ENCODE results near the gene SLC25A10.

The SLC25A10 gene

DNA sequence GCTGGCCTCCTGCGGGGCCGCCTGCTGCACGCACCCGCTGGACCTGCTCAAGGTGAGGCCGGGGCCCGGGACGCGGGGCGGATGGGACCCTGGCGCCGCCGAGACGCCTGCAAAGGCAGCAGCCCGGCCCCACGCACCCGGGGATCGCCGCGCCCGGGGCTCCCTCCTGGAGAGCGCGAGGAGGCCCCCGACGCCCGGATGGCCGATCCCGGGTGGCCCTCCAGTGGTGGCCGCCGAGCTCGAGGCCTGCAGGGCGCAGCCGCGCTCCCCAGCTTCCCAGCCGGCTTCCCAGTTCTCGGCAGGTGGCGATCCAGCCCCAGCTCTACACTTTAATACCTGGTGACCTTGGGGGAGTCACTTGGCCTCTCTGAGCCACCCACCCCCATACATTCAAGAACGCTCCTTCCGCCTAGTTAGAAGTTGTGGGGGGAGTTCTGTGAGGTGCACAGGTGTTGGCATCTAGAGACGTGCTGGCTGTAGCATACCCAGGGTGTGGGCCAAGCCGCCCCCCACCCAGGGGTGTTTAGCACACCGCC lies 452 bp downstream of the SLC25A10 start:
- TF ChIP-seq, protein P1, sequence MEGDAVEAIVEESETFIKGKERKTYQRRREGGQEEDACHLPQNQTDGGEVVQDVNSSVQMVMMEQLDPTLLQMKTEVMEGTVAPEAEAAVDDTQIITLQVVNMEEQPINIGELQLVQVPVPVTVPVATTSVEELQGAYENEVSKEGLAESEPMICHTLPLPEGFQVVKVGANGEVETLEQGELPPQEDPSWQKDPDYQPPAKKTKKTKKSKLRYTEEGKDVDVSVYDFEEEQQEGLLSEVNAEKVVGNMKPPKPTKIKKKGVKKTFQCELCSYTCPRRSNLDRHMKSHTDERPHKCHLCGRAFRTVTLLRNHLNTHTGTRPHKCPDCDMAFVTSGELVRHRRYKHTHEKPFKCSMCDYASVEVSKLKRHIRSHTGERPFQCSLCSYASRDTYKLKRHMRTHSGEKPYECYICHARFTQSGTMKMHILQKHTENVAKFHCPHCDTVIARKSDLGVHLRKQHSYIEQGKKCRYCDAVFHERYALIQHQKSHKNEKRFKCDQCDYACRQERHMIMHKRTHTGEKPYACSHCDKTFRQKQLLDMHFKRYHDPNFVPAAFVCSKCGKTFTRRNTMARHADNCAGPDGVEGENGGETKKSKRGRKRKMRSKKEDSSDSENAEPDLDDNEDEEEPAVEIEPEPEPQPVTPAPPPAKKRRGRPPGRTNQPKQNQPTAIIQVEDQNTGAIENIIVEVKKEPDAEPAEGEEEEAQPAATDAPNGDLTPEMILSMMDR (IDR thresholded peaks at IDR 0.05), result peak; percentile 35

DNA sequence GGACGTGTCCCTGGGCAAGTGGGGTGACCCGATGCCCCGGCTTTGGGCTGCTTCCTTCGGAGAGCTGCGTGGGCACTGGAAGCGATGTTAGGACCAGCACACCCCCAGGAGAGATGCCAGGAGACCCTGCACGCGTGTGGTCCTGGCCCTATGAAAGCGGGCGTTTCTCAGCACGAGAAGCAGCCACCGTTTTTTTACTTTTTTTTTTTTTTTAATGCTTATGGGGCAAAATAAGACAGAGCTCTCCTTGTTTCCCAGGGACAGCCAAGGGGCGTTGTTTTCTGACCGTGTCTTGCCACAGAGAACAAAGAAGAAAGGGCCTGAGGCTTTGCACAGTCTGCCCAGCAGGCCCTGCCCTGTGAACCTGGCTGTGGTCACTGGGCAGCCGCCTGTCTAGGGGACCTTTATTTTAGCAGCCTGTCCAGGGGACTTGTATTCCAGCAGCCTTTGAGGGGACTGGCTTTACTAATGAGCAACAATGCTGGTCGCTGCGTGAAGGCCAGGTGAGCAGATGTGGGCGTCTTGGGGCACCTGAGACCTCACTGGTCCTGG lies 996 bp downstream of the SLC25A10 start:
- TF ChIP-seq, protein P1 (IDR thresholded peaks at IDR 0.05), result no peak

DNA sequence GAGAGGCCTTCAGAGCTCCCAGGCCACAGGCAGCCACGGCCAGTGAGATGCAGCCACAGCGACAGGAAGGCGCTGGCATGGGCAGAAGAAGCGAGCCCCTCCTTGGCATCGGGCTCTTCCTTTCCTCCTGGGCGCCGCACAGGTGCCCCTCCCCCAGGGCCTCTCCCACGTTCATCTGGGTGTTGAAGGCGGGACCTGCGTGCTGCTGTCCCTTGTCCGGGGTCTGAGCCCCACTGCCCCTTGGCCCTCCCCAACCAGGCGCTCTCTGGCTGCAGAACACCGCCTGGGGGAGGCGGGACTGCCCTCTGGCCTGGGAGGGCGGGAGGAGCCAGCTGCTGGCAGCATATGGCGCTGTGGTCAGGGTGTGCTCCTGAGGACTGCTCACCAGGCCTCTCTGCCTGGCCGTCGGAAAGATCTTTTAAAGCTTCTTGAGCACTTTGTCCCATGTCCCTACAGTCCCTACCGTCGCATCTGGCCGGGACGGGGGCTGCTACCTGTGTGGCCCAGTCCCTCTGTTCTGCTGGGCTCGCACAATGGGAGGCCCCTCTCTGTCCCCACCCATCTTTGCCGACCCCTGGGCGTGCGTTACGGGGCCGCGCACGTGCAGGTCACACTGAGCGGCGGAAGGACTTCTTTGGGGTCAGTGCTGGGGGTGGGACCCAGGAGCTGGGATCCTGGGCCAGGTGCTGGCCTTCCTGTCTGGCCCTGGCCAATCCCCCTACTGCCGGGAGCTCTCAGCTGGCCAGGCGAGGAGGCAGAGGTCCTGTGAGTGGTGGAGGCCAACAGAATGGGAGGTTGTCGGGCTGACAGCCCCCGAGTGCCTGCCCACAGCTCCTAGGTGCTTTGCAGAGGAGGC lies 1.7 kb downstream of the SLC25A10 start:
- TF ChIP-seq, protein P1 (IDR thresholded peaks at IDR 0.05), result no peak

DNA sequence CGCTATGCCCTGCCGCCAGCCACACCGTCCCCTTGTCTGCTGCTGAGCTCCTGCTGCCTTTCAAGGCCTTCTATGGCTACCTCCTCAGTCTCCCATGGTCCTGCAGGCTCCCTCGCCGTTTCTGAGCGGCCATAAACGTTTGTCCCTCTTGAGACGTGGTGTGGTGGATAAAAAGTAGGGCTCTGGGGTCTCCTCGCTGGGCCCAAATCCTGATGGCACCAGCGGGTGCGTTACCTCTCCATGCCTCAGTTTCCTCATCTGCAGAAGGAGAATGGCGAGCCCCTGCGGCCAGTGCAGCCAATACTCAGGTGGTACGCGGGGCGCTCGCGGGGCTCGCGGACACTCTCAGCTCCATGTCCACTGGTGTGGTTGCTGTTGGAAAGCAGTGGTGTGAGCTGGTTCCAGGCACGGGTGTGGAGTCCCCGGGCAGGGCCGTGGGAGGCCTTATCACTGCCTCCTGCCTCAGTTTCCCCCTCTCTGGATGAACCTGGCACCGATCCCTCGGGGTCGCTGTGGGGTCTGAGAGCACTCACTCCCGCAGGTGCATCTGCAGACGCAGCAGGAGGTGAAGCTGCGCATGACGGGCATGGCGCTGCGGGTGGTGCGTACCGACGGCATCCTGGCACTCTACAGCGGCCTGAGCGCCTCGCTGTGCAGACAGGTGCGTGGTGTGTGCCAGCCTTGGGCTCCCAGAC lies 2.5 kb downstream of the SLC25A10 start:
- TF ChIP-seq, protein P1 (IDR thresholded peaks at IDR 0.05), result no peak

DNA sequence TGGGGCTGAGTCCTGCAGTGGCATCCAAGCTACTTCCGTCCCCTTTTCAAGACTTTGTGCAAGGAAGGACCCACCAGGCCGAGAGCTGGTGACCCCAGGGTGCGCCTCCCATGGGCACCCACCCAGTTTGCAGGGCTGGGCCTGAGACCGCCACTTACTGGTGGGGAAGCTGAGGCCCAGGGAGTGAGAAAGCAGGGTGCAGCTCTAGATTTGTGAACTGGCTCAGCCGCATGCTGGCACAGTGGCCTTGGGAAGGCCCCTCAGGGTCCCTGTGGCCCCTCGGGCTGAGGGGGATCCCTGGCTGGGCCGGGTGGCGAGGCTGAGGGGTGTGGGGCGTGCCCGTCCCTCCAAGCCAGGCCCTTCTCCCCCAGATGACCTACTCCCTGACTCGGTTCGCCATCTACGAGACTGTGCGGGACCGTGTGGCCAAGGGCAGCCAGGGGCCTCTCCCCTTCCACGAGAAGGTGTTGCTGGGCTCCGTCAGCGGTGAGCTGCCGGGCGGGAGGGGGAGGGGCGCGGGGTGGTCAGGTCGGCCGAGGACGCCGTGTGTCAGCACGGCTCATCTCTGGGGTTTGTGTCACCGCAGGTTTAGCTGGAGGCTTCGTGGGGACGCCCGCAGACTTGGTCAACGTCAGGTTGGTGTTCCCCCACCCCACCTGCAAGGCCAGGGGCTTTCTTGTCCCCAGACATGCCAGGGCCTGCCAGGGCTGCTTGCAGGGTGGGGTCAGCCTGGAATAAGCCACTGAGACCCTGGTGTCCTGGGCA lies 3.2 kb downstream of the SLC25A10 start:
- TF ChIP-seq, protein P1 (IDR thresholded peaks at IDR 0.05), result no peak

- TF ChIP-seq, protein P1 (IDR thresholded peaks at IDR 0.05), result no peak
Measured at GRCh38 chr17:81715872-81716673, 4.0 kb downstream of the SLC25A10 start.
